Measurements from ENCODE around the gene RGS14. TPM values are rescaled to one million over a fixed set of nuclear protein-coding genes. Genes with fewer than 3 reads are reported as not detected.
"Not testable (repeated sequence)": the region's sequence is repeated elsewhere in the genome, so short reads cannot be mapped to it uniquely, and the experiment has no call there.

The RGS14 gene
- total RNA-seq, 1 donor from 2014 or later, result 17.3 TPM

DNA sequence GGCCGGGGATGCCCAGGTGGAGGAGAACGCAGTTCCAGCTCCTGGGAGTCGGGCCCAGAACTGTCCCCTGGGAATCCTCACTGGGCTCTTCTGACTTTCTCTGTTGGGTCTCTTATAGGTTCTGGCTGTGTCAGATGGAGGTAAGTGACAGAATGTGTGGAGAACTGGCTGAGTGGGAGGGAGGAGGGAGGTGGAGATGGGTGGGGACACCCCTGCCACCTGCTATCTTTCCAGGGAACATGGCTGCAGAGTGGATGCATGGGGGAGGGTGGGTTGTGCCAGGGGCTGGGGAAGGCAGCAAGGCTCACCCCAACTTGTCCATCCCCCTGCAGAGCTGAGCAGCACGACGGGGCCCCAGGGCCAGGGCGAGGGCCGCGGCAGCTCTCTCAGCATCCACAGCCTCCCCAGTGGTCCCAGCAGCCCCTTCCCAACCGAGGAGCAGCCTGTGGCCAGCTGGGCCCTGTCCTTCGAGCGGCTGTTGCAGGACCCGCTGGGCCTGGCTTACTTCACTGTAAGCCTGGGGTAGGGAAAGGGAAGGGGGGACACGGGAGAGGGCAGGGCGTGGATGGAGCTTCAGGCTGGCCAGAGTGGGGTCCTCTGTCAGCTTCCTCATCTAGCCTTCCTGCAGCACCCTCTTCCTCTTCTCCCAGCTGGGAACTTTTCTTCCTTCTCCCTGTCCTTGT is 8.3 kb downstream of the RGS14 start:
- no peak for DNase-seq (ENCODE audit: low spot score)

DNA sequence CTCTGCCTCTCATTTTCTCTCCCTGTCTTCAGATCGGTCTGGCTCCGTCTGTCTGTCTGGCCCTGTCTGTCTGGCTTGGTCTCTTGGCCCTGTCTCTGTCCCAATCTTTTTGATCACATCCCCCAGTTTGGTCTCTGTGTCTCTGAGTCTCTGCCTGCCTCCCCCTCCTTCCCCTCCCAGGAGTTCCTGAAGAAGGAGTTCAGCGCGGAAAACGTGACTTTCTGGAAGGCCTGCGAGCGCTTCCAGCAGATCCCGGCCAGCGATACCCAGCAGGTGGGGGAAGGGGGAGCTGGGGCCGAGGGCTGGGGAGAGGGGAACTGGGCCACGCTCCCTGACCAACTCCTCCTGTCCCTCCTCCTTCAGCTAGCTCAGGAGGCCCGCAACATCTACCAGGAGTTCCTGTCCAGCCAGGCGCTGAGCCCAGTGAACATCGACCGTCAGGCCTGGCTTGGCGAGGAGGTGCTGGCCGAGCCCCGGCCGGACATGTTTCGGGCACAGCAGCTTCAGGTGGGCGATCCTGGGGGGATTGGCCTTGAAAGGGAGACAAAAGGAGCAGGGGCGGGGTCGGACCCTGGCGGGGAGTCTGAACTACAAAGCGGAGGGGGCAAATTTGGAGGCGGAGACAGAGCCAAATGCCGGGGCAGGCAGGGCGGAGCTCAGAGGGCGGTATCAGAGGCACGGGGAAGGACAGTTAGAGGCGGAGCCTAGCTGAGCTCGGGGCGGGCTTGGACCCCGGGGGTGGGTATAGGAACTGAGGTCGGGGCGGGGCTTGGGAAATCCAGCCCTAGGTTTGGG is 9.0 kb downstream of the RGS14 start:
- DNase-seq (ENCODE audit: low spot score), result peak; percentile 94

DNA sequence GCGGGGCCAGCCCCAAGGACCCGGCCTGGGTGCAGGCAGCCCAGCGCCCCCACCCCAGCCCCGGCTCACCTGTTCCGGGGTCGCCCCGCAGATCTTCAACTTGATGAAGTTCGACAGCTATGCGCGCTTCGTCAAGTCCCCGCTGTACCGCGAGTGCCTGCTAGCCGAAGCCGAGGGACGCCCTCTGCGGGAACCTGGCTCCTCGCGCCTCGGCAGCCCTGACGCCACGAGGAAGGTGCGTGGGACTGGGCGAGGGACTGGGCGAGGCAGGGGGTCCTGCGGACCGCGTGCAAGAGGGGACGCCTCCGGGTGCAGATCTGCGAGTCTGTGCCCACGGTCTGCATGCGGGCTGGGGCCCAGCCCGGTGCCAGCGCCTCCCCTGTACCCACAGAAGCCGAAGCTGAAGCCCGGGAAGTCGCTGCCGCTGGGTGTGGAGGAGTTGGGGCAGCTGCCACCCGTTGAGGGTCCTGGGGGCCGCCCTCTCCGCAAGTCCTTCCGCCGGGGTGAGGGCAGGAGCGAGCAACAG is 9.7 kb downstream of the RGS14 start:
- no peak for DNase-seq (ENCODE audit: low spot score)

DNA sequence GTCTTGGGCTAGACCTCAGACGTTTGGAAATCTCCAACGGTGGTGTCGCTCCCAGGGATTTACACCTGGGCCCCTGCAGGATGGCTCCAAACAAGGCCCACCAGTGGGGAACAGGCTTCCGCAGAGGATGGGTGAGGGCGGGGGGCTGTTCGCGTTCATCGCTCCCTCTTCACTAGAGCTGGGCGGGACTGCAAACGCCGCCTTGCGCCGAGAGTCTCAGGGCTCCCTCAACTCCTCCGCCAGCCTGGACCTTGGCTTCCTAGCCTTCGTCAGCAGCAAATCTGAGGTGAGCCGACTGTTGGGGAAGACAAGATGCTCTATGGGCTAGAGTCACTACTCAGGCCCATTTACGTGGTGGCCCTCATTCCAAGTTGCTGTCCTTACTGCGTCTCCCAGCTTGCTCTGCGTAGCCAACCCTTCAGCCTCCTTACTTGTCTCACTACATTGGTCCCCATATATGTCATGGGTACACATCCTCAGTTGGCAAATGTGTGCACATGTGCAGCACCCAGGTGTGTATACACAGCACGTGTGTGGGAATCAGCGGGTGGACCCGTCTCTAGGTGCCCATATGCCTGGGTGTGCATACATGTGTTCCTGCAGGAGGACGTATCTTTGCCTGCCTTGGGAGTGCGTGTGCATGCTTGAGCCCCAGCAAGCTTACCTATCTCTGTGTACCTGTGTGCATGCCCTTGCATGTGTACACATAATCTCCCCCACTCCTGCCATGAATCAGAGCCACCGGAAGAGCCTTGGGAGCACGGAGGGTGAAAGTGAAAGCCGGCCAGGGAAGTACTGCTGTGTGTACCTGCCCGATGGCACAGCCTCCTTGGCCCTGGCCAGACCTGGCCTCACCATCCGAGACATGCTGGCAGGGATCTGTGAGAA is 10.5 kb downstream of the RGS14 start:
- DNase-seq (ENCODE audit: low spot score), result no peak

DNA sequence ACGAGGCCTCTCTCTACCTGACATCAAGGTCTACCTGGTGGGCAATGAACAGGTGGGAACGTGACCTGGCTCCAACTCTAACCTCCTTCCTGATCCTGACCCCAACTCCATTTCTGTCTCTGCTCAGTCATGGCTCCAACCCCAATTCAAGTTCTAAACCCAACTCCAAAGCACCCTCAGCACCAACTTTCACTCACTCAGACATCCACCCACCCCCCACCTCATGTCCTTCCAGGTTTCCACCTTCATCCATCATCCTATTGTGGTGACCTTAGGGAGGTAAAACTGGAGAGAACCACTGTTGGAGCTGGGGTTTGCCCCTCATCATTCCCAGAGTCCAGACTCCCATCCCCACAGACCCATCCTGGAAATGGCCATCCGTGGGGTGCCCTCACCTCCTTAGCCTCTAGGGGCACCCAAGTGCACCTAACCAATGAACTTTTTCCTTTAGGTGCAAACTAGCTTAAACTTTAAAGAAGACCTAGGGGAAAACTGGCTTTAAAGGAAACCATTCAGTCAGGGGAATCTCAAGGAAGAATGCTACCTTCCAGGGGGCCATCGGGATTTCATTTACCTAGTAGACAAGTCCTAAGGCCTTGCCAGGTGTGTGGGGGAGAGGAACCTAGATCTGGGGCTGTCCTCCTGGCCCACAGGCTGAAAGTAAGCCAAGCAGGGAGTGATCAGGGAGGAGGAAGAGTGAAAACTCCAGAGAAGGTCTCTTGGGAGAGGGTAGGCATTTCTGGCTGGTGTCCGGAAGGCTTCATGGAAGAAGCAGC is 11.3 kb downstream of the RGS14 start:
- DNase-seq (ENCODE audit: low spot score), result no peak

DNA sequence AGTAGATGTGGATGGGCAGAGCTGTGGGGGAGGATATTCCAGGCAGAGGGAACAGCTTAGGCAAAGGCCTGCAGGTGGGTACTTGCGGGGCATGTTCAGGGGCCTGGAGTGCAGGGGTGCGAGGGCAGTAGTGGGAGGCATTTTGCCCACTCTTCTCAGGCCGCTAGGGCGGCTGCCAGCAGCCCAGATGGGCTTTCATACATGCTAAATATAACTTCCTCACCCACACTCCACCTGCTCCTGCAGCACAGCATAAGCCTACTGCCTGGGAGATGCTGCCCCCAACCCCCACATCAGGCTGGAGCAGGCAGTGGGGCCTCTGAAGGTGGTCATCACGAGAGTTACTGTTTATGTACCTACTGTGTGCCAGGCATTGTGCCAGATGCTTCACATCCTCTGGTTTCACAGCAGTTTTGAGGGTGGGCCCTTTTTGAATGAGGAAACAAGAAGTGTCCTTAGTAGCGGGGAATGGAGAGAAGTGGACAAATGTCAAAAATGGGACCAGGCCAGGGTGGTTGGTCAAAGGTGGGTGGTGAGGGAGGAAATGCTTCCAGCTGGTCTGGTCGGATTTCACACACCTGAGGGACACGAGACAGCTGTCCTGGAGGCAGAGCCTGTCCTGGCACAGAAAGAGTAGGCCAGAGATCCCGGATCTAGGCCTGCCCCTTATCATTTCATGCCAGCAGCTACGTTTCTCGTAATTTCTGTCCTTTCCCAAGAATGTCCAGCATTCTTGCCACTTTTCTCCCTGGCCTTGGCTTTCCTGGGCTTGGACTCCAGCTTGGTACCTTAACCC is 12.1 kb downstream of the RGS14 start:
- no peak for DNase-seq (ENCODE audit: low spot score)

DNA sequence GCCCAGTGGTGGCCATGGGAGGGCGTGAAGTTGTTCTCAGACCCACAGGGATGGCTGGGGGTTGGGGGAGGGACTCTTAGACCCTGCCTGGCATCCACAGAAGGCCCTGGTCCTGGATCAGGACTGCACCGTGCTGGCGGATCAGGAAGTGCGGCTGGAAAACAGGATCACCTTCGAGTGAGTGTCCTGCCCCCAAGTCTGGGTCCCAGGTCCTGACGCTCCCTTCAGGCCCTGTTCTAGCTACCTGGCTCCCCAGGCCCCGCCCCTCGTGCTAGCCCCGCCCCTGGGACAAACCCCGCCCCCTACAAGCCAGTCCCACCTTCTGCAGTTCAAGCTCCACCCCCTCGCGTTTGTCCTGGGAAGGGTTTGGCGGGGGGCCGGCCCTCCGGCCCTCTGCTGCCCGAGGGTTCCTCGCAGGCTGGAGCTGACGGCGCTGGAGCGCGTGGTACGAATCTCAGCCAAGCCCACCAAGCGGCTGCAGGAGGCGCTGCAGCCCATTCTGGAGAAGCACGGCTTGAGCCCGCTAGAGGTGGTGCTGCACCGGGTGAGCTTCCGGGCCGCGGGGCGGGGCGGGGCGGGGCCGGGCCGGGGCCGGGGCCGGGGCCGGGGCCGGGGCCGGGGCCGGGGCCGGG is 12.9 kb downstream of the RGS14 start:
- peak; percentile 86 for DNase-seq (ENCODE audit: low spot score)

DNA sequence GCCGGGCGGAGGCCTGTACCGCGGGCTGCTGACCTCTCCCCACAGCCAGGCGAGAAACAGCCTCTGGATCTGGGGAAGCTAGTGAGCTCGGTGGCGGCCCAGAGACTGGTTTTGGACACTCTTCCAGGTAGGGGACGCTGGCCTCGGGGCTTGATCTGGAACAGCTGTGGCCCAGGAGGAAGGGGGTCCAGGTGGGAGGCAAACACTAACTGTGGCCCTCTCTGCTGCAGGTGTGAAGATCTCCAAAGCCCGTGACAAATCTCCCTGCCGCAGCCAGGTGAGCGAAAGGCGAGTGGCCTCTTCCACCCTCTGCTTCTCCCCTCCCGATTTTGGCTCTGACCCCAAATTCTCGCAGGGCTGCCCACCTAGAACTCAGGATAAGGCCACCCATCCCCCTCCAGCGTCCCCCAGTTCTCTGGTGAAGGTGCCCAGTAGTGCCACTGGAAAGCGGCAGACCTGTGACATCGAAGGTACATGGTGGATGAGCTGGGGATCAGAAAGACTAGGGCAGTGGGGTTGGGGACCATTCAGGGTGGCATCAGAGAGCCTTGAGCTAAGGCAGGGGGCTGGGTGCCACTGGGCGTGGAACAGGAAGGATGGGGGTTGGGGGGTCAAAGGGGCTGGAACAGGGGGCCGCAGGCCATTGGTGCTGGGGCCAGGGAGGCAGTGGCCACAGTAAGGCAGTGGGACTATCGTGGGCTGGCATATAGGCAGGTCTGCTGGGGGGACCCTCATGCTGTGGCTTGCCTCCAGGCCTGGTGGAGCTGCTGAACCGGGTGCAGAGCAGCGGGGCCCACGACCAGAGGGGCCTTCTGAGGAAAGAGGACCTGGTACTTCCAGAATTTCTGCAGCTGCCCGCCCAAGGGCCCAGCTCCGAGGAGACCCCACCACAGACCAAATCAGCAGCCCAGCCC is 13.7 kb downstream of the RGS14 start:
- DNase-seq (ENCODE audit: low spot score), result no peak

DNA sequence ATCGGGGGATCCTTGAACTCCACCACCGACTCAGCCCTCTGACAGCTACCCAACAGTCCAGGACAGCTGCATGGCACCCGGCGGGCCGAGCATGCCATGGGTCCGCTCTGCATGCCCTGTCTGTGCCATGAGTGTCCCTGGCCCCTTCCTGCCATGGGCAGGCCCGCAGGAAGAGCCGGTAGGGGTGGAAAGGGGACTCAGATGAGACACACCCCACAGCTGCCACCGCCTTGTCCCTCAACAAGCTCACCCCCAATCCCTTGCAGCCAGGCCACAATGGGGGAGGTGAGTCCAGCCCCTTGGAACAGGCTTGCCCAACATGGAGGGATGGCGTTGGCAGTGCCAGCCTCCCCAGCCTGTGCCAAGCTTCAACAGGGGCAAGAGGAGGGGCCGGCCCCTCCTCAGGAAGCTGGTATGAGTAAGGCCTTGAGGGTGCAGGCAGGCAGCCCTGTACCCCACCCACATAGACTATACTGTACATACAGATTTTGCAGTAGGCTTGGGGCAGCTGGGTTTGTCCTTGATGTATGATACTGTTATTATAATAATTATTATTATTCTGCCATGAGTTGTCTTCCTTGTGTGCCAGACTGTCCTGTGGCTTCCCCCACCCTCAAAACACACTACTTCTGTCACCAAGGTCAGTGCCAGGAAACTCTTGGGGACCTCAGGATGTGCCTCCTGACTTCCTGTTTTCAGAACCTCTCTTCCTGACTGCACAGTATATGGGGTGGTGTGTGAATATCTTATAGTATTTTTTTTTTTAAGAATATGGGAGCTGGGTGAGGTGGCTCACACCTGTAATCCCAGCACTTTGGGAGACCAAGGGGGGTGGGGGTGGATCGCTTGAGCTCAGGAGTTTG is 14.5 kb downstream of the RGS14 start:
- DNase-seq (ENCODE audit: low spot score), result no peak

DNA sequence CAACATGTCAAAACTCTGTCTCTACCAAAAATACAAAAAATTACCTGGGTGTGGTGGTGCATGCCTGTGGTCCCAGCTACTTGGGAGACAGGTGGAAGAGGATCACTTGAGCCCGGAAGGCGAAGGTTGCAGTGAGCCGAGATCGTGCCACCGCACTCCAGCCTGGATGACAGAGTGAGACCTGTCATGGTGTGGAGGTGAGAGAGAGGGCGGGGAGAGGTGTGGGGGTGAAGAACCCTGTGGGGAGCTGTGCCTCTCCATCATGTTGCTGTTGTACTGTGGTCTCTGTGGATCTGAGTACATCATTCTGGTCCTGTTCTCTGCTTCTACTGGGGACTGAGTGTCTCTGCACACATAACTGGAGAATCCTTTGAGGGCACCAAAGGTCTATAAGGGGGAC is 15.2 kb downstream of the RGS14 start:
- DNase-seq (ENCODE audit: low spot score), result no peak

DNA sequence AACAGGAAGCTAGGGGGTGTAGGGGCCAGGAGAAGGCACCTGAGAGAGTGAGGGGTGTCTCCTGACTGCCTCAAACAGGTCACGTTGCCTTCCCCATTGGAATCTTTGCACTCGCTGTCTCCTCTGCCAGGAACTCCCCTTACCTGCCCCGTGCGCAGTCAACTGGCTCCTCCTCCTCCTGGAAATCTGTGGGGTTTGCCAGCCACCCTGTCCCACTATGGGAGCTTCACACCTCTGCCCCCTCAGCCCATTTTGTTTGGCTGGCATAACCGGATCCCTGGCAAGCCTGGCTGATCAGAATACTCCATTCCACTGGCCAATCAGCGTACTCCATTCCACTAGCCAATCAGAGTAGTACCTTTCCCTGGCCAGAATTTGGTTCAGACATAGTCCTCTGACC is 16.1 kb downstream of the RGS14 start:
- no peak for DNase-seq (ENCODE audit: low spot score)

DNA sequence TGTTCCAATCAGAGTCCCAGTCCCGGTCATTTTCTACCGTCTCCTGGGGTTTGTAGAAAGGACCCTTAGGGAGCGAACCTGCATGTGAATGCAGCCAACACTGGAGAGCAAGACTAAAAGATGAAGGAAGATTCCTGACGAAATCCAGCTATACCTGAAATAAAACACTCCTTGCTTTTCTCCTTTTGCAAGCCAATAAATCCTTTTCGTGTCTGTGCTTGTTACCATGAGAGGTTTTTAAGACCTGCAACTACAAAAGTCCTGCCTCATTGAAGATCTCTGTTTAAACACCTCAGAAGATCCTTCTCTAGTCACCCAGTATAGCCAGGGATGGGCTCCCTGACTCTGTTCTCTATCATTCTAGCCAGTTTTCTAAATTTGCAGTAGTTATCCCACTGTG is 16.5 kb downstream of the RGS14 start:
- no peak for DNase-seq (ENCODE audit: low spot score)

DNA sequence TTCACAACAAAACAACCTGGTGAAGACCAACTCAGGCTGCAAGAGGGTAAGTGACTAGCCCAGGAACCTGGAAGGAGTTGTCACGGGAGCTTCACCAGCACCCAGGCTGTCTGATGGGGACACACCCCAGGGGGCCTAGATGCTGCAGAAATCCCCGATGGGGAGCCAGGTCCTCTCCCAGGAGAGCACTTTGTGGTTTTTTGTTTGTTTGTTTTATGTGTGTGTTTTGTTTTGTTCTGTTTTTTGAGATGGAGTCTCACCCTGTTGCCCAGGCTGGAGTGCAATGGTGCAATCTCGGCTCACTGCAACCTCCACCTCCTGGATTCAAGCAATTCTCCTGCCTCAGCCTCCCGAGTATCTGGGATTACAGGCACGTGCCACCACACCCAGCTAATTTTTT is 17.8 kb downstream of the RGS14 start:
- not testable (repeated sequence) for DNase-seq (ENCODE audit: low spot score)

DNA sequence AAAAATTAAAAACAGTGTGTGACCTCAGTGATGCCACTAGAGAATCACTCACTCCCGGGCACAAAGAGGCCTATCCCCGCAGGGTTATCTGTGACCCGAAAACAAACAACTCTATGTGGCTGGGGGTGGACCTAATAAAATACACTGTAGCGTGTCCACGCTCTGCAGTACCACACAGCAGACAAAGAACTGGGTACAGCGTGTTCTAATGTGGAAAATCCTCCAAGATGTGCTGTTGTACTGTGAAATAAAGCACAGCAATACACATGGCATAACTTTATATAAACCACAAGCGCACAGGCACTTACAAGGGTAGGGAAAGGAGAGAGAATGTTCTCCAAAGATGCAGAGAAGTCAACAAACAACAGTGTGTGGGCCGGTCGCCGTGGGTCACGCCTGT is 18.4 kb downstream of the RGS14 start:
- DNase-seq (ENCODE audit: low spot score), result no peak

DNA sequence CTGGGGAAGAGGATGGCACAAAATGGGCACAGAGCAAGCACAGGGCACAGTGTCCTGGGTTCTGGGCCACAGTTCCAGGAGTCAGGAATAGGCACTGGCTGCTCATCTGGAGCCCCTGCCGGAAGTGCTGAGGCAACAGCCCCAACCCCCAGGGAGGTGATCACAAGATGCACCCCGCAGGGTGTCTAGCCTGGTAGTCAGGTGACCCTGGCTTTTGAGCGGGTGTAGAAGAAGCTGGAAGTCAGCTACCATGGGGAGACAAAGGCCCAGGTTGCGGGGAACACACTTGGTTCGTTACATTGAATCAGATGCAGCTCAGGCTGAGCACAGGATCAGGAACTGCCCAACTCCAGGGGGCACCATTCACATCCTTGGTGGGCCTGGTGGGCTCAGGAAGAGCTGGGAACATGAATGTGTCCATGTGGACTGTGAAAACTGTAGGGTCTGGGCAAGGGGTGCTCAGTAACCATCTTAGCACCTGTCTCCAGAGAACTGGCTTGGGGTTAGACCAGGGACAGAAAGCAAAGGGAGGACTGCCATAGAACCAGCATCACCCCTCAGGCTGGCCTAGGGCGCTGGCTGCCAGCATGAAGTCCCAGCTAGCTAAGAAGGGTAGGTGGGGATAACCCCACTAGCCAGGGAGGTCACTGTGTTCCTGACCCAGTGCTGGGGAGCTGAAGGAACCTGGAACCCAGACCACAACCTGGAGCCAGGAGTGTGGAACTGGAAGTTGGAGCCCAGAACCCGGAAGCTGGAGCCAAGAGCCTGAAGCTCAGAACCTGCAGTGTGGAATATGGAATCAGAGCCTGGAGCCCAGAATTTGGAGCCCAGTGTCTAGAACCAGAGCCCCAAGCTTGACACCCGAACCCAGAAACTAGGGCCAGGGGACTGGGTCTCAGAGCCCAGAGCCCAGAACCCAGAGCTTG is 20.4 kb downstream of the RGS14 start:
- no peak for DNase-seq (ENCODE audit: low spot score)

DNA sequence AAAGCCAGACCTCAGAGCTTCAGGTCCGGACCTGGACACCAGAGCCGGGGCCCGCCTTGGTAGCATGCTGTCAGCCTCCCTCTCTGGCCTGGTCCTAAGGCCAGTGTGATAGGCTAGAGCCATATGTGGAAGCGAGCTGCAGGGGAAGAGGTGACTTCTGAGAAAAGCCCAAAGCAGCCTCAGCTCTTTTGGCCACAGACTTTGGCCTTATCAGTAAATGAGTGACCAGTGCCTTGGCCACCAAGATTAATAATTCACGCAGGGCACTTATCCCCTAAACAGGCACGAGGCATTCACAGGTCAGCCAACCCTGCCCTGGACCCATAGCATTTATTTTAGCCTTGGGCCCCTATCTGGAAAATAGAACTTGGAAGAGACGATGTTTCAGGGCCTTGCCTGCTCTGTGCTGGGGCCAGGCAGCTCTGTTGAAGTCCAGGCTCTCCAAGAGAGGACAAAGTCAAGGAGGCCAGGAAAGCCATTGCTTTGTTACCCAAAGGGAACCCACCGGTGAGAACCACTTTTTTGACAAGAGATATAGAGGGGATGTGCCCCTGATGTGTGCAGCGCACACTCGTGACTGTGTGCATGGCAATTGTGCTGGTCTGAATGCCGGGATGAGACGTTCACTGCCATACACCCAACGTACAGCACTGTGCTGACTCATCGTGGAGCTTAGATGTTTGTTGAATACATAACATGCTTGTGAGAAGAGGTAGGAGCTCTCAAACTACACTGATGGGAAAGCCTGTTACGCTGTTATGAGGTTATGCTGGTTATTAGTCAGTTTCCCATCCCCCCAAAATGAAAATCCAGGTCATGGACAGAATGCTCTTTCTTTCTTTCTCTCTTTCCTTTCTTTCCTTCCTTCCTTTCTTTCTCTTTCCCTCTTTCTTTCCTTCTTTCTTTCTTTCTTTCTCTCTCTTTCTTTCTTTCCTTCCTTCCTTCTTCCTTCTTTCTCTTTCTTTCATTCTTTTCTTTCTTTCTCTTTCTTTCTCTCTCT is 21.5 kb downstream of the RGS14 start:
- DNase-seq (ENCODE audit: low spot score), result no peak
